NCI-H524 (cell line): ENCODE data around the gene NELFCD.

Source experiments
- DNase-seq, 2 experiments: peaks; one replicate each; lab custom pipeline; 2025; lab: John Stamatoyannopoulos, UW

NELFCD gene

DNA sequence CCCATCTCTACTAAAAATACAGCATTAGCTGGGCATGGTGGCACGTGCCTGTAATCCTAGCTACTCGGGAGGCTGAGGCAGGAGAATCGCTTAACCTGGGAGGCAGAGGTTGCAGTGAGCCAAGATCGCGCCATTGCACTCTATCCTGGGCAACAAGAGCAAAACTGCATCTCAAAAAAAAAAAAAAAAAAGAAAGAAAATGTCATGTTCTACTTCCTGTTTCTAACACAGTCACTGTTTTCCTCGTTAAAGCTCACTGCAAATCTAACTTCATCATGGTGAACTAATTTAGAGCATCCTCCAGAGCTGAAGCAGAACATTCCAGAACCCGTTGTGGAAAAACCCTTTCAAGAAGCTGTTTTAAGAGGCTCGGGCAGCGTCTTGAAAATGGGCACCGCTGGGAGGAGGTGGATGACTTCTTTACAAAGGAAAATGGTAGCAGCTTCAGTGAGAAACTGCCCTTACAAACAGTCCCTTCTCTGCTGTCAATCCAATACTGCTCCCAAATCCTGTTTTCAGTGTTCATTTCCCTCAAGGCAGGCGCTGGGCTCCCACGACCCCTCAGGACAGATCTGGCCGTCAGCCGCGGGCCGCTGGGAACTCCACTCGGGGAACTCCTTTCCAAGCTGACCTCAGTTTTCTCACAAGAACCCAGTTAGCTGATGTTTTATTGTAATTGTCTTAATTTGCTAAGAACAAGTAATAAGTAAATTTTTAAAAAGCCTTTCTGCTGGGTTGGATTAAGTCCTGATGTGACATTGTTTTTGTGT is 13.5 kb downstream of the NELFCD start:
- DNase-seq, result no peak

DNA sequence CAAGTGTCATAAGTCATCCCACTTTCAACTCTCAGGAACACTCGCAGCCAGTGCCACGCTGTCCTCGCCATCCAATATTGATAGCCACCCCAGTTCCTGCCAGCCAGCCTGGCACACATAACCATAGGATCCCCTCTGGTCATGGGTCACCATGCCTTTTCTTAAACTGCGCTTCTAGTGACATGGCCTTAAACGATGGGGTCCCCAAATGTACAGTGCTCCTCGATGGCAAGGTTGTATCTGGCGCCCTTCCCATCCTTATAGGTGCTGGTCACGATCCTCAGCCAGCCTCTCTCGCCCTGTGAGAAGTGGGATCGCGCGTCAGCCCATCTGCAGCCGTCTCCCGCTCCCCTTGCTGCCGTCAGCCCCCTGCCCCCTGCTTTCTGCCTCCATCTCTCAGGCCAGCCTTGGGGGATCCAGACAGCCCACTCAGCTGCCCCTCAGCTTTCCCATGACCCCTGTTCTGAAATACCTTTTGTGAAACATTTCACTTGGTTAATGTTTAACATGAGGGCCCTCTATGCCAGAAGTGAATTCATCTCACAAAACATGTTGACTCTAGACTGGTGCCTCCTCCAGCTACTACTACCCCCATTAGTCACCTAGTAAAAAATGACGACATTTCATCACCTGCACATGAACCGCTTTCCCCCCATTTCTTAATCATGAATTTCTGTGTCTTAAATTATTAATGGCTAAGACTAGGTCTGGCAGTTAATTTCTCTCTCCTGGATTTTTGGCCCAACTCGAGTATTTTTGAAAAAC is 14.6 kb downstream of the NELFCD start:
- DNase-seq, result no peak

DNA sequence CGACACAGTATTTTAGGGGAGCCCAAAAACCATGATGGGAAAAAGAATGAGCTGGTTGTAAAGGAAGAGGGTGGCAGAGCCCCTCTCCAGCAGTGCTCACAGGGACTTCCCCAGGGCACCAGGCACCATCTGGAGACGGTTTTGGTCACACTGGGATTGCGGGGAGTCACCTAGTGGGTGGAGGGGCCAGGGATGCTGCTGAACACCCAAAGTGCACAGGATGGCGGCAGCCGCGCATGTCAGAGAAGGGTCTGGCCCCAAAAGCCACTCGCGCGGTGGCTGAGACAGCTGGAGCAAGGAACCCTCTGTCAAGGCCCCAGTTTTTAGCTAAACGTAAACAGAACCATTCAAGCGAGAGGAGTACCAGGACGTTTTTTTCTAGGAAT is 15.2 kb downstream of the NELFCD start:
- no peak for DNase-seq

DNA sequence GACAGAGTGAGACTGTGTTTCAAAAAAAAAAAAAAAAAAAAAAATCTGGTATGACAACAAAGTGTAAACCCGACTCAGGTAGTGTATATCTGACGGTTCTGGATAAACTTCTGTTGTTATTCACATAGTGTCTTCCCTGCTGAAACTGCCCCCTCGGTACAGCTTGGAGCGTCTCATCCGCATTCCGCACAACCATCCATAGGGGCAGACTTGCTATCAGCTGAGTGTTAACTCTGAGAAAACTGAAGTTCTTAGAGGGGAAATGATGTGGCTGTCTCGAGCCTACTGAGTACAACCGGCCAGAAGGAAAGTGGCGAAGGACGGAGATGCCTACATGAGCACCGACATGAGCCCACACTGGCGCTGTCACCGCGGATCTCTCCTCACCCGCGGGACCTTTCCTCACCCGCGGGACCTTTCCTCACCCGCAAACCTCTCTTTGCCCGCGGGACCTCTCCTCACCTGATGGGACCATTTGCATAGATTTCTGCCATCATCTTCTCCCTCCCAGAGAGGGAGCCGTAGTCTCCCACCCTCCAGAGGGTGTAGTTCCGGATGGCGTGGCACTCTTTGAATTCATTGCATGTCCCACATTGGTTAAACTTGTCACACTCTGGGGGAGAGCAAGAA is 16.2 kb downstream of the NELFCD start:
- DNase-seq, result no peak

DNA sequence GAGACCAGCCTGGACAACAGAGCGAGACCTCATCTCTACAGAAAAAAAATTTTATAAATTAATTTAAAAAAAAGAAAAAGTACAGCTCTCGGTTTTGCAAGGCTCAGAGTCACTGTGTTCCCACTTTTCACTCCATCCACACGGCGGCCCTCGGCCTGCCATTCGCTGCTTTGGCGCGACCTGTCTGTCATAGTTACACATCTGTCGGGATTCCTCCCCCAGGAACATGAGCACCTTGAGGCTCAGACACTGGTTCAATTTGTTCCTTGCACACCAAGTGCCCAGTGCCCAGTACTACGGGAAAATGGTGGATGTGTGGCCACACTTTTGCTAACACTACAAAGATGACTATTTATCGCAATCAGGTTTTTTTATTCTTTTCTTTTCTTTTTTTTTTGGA is 17.6 kb downstream of the NELFCD start:
- no peak for DNase-seq

DNA sequence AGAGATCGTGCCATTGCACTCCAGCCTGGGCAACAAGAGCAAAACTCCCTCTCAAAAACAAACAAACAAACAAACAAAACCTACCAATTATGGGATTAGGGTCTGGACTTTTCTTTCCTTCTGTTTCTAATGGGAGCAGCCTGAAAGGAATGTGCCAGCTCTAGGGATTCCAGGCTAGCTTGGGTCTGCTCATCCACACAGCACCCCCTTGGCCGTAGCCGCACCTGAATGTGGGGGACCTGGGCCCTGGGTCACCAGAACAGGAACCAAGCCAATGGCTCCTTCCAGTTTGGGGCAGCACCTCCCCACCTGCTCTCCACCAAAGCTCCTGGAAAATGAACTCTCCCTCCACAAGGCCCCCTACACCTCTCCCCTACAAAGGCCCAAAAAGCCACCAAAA is 19.3 kb downstream of the NELFCD start:
- DNase-seq, result no peak

DNA sequence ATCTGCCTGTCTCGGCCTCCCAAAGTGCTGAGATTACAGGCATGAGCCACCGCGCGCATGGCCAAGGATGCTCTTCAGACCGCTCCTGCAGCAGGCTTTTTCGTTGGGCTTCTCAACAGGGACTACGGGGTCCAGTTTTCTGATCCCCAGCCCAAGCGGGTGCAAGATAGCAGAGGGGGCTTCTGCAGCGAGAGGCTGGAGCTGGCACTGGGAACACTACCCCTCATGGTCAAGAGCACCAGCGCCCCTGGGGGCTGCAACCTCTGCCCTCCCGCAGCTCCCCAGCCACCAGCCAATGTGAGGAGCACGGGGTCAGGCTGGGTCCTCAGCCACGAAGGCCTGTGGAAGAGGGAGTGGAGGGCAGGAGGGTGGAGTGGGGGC is 20.0 kb downstream of the NELFCD start:
- DNase-seq, result no peak

DNA sequence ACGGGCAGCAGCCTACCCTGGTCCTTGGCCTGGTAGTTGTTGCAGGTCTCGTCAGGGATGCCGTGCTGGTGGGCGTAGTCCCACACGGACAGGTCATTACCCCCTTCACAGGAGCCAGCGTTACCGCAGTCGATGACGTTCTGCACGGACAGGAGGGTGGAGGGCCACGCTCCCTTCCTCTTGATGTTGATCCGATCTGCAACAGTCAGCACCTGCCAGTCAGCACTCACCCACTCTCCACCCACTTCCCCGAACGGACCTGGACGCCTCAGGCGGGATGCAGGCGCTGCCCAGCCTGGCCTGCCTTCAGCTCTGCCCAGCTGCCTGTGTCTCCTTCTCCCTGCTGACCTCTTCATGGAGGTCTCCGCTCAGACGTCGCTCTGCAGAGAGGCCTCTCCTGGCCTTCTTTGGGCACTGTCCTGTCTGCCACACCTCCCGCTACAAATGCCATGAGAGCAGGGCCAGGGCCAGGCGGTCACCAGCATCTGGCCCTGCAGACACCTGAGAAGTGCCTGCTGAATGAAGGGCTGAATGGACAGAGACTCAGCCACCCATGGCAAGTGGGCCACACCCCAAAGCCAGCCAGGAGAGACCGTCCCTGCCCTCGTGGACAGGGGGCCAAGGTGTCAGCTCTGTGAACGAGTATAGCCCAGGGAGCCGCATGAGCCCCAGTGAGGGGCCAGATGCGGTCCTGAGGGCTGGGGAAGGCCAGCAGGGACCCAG is 20.6 kb downstream of the NELFCD start:
- DNase-seq, result no peak

DNA sequence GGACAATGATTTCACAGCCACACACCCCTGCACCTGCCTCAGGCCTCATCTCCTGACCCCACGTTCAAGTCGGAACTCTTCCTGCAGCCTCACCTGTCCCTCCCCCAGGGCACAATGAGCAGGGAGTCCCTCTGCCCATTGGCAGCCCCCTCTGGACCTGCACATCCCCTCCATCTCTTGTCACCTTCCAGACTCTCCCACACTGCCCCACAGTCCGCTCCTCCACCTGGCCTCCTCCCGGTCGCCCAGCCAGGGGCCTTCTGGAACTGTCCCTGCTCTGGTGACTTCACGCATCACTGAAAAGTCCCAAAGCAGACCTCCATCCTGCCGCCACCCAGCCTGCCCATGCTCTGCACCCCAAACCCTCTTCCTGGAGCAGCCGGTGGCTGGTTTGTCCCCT is 21.3 kb downstream of the NELFCD start:
- no peak for DNase-seq

DNA sequence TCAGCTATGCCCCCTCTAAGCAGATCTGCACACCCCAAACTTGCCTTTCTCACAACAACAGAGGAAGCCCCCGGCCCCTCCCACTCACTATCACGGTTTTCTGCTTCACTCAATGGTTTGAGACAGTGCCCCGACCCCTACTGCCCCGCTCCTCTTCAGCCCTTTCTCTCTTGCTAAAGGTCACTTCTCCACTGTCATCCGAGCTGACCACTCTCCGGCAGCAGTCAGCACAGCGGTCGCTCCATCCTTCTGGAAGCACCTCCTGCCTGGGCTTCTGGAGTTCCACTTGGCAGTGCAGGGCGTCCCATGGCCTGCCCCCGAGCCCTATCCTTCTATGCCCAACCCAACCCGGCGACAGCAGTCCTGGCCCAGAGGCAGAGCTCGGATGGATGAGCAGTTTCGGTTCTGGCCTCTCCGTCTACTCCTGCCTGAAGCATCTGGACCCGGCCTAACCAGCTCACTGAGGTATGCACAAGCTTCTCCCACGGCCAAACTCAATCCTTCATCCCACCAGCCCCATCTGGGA is 21.9 kb downstream of the NELFCD start:
- DNase-seq, result no peak

DNA sequence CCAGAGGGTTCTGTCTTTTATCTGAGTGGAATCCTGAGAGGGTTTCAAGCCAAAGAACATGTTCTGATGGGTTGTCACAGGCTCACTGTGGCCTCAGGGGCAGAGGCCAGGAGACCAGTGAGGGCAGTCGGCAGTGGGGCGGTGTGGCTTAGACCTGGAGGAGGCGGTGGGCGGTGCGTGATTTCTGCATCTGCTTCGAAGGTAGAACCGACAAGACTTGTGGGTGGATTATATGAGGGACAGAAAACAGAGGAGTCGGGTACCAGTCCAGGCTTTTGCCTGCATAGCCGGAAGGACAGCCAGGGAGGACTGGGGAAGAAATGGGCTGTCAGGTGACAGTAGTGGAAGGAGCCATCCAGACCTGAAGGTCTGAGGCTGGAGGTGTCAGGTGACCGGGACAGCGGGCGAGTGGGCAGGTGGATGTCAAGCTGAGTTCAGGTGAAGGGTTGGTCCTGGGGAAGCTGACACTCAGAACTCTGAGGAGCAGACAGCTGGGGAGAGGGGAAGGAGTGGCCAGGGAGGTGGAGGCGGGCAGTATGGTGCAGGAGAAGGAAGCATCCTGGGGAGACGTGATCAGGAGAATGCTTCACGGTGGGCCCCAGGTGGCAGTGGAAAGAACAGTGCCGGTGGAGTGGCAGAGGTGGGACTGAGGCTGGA is 22.9 kb downstream of the NELFCD start:
- no peak for DNase-seq

DNA sequence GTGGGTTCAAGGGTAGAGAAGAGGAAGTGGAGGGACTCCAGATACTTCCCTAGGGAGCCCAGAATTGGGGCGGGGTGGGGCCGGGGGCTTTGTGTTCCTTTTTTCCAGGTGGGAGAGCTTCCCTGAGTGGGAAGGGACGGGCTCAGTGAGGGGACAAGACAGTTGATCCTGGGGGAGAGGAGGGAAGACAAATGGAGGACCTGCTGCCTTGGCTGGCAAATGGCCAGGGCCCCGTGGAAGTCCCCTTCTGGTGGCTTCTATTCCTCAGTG is 23.4 kb downstream of the NELFCD start:
- no peak for DNase-seq

DNA sequence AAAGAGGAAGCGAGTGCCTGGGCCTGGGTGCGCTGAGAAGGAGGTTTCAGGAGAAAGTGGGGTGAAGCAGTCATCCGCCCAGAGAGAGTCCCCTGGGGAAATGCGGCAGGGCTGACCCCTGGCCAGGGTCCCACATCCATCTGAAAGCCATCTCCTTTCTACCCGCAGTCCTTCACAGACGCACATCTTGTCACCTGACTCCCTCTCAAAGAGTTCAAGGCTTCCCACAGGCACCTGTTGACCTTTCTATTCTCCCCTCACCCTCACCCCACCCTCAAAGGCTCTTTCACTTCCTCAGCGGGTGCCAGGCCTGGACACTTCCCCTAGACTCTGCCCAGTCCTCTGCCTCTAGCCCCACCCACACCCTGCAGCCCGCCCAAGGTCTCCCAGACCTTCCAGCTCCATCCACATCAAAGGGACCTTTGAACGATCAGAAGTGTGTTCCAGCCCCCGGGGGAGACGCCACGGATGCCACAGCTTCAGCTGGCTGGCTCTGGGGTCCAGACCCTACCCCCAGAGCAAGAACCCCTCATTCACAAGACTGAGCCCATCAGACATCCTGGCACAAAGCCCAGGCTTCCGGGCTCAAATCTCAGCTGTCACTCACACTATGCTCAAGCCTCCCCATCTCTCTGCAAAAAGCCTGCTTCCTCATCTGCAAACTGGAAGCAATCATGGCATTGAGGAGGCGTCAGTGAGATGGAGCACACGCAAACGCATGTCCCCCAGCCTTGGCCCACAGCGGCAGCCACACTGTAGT is 23.9 kb downstream of the NELFCD start:
- DNase-seq, result no peak

DNA sequence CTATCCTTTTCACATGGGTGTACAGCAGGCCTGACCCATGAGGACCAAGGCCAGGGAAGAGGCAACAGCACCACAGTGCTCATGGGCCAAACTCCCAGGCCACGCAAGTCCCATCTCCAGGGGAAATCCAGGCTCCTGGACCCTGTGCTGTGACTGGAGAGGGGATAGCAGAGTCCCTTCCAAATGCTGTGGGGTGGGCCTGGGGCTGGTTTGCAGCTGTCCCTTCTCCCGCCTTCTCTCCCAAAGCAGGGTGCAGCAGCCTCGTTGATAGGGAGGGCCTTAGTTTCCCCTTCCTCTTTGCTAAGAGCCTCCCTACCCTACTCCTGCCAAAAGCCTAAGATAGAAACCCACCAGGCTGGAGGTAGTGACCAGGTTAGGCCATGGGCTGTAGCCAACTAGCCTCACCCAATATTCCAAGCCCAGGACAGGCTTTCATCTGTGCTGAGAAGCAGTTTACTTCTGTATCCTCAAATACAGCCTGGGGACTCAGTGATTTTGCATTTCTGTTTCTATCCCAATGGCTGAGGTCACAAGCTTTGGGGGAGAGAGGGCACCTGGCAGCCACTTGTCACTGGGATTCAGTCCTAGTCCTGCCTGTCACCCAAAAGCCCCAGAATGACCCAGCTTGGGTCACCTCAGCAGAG is 24.6 kb downstream of the NELFCD start:
- no peak for DNase-seq

DNA sequence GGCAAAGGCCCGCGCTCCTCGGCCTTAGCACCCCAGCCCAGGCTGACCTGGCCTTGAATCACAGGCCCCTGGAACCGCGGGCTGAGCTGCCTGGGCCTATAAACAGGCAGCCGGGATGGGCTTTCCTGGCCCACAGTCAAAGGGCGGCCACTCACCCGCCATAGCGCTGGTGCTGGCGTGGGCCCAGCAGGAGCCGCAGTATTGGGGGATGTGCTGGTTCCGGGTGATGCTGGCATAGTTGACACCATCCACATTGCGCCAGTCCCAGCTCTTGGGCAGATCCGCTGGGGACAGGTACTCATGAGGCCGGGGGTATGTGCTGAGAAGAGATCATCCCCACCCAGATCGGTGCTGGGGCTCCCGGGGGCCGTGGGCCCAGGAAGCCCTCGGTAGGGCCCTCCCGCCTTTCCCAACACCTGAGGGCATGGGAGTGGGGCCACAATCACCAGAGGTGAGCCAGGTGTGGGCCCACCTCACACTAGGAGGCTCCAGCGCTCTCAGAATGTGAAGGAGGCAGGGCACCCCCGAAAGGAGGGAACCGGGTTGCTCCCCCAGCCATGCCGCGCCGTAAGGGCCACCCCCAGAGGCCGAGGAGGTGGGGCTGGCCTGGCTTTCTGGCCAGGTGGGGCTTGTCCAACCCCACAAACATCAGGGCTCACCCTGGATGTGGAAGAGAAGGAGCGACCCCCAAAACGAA is 25.3 kb downstream of the NELFCD start:
- DNase-seq, result no peak

DNA sequence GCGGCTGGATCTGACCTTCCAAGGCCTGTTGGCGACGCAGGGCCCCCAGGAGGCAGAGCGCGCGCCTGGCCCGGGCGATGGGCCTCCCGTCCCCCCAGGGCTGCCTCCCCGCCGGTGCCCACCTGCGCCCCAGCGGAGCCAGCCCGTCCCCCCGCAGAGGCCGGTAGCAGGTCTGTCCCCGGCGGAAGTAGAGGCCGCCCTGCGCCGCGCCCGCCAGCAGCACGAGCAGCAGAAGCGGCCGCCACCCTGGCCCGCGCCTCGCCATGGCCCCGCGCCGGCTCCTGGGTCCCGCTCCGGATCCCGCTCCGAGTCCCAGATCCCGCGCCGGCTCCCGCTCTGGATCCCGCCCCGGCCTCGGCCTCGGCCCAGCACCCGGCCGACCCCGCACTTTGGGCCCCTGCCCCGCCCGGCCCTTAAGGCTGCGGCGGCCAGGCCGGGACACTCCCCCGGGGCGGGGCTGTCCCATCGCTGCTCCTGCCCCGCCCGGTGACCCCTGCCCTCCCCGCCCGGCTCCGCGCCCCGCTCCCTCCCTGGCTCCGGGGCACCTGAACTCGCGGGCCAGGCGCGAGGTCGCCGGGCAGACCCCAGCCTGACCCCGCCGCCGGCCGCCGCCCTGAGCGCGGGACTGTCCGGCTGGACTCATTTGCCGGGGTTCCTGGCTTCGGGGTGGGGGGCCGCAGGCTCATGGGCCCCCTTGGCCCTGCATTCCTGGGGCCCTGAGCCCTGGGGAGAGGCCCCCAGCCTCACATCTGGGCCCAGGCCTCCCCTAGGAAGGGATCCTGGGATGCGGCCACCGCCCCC is 26.0 kb downstream of the NELFCD start, which contains the start of gene CTSZ:
Gene CTSZ (minus strand): TSS at position 391 of the 801 bp plus-strand sequence. CDS start 126 bp downstream, at position 265.
- DNase-seq, result no peak

DNA sequence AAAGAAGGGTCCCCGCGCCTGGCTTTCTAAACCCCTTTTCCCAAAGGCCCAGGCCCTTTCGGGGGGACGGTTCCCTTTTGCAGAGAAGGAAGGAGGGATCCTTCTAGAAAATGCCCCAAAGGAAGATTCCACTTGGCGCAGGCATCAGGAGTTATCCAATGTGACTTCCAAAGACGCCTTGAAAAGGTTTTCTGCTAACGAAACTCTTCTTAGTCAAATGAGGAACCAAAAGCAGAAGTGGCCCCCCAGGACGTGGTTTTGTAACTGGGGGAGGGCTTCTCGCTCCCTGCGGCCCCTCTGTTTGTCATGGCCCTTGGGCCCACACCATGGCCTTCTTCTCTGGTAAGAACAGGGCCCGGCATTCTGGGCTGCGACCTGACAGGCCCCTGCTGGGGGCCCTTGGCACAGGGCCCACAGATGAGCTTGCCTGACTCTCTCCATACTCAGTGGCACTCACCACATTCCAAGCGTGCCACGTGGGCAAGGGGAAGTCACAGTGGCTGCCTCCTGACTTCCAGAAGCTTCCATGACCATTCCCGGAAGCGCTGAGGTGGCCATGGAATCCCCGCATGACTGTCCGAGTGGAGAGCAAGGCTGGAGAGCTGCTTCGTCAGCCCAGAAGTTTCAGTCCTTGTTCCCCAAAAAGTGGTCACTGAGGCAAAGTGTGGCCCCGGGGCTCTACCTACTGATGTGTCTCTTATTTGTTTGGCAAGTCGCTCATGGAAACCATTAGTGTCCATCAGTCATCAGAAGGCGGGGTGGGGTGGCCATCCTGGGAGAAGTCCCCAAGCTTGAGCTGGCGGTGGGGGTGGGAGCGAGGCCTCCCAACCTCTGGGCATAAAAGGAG is 26.8 kb downstream of the NELFCD start:
- no peak for DNase-seq

DNA sequence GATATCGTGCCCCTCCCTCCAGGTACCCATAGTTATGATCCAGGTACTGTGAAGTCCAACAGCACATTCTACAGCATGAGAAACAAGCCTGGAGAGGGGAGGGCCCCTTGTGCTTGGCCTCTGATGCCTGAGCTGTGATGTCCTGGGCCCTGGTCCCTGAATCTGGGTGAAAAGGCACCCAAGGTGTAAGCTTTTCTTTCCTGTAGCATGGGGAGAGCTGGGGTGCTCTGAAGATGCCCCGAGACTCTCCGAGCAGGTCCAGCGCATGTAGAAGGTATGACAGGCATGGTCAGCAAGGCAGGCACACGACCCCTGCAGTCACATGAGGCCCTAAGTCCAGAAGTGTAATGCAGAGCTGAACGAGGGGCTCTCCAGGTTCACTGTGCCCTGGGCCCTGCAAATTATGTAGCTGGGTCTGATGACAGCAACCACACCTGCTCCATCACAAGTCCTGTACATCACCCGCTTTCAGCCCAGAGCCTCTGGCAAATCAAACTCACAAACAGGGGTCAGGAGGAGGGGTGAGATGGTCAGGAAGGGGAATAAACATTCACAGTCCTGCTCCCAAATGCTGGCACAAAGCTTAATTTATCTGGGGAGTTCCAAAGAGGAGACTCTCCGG is 27.8 kb downstream of the NELFCD start:
- no peak for DNase-seq
